HepG2 (cell line): ENCODE results near the gene DHX30.

Experiments used
- EZH2 ChIP-seq: conservative IDR thresholded peaks from 2 replicates; pipeline ENCODE4 v1.6.1; 2012; ENCODE audit warnings: mild to moderate bottlenecking, low read depth, low read length, moderate library complexity
- FOSL2 ChIP-seq: sonication (generic); formaldehyde crosslinking; IDR thresholded peaks from 2 replicates; pipeline ENCODE4 v1.4.0; 2020; ENCODE audit warnings: missing genetic modification reagents
- MTF1 ChIP-seq: sonication (generic); formaldehyde crosslinking; IDR thresholded peaks from 2 replicates; pipeline ENCODE4 v1.5.0; 2020; ENCODE audit warnings: missing genetic modification reagents
- POLR2AphosphoS5 ChIP-seq: IDR thresholded peaks from 2 replicates; pipeline ENCODE4 v1.6.1; 2012; ENCODE audit warnings: low read depth, low read length
- SIX4 ChIP-seq: sonication (generic); formaldehyde crosslinking; IDR thresholded peaks from 2 replicates; pipeline ENCODE4 v1.4.0; 2020; ENCODE audit warnings: missing genetic modification reagents
- SP1 ChIP-seq, 2 experiments: fragments of 450-650 bp in 1 of 2; sonication (generic) in 1 of 2; formaldehyde crosslinking in 1 of 2; IDR thresholded peaks; 2 replicates each; pipeline versions ENCODE4 v1.4.0 to v1.6.1; 2016 to 2020; ENCODE audit warnings: missing genetic modification reagents in 1 of 2
- TRIM24 ChIP-seq: sonication (generic); formaldehyde crosslinking; IDR thresholded peaks from 2 replicates; pipeline ENCODE4 v1.8.0; 2022; ENCODE audit warnings: mild to moderate bottlenecking, missing genetic modification reagents
- YY1 ChIP-seq: IDR thresholded peaks from 2 replicates; pipeline ENCODE4 v1.6.1; 2011; ENCODE audit warnings: low read length, low read depth, moderate library complexity, mild to moderate bottlenecking; ENCODE audit not compliant: insufficient read depth, insufficient replicate concordance
- ZBTB8A ChIP-seq: sonication (generic); formaldehyde crosslinking; IDR thresholded peaks from 2 replicates; pipeline ENCODE4 v1.4.0; 2020; ENCODE audit warnings: mild to moderate bottlenecking, low read depth, missing genetic modification reagents, borderline replicate concordance
- ZKSCAN1 ChIP-seq: fragments of 150-350 bp; IDR thresholded peaks from 2 replicates; pipeline ENCODE4 v1.6.1; 2014; ENCODE audit warnings: low read length
- TF ChIP-seq, protein P1 (sequence below), 2 experiments: IDR thresholded peaks; 2 replicates each; pipeline ENCODE4 v1.6.1; 2011 to 2012; ENCODE audit warnings: low read length in 2 of 2, borderline replicate concordance in 1 of 2, low read depth in 1 of 2, mild to moderate bottlenecking in 1 of 2, moderate library complexity in 1 of 2
- TF ChIP-seq, protein P2 (sequence below): sonication (generic); formaldehyde crosslinking; IDR thresholded peaks from 2 replicates; pipeline ENCODE4 v1.5.0; 2020; ENCODE audit warnings: mild to moderate bottlenecking, low read depth, missing genetic modification reagents, borderline replicate concordance
- TF ChIP-seq, protein P3 (sequence below): sonication (generic); formaldehyde crosslinking; IDR thresholded peaks from 2 replicates; pipeline ENCODE4 v1.5.0; 2020; ENCODE audit warnings: mild to moderate bottlenecking, missing genetic modification reagents, moderate library complexity

DNA sequence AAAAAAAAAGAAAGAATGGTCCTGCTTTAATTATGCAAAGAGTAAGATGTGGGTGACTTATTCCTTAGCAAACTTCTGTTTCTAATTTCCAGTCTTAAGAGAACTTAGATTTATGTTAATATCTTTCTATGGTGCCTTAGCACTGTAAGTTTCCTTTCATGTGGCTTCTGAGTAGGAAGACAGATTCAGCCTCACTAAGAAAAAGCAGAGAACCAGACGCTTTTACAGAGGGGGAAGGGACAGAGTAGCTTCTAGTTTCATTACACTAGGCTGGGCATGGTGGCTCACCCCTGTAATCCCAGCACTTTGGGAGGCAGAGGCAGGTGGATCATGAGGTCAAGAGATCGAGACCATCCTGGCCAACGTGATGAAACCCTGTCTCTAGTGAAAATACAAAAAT, 95.0 kb downstream of the DHX30 start:
- TF ChIP-seq POLR2AphosphoS5: no peak
- TF ChIP-seq ZBTB8A: no peak
- TF ChIP-seq SIX4 (CRISPR knock-in tag): no peak
- TF ChIP-seq TRIM24 (CRISPR knock-in tag): no peak
- TF ChIP-seq, protein P1, sequence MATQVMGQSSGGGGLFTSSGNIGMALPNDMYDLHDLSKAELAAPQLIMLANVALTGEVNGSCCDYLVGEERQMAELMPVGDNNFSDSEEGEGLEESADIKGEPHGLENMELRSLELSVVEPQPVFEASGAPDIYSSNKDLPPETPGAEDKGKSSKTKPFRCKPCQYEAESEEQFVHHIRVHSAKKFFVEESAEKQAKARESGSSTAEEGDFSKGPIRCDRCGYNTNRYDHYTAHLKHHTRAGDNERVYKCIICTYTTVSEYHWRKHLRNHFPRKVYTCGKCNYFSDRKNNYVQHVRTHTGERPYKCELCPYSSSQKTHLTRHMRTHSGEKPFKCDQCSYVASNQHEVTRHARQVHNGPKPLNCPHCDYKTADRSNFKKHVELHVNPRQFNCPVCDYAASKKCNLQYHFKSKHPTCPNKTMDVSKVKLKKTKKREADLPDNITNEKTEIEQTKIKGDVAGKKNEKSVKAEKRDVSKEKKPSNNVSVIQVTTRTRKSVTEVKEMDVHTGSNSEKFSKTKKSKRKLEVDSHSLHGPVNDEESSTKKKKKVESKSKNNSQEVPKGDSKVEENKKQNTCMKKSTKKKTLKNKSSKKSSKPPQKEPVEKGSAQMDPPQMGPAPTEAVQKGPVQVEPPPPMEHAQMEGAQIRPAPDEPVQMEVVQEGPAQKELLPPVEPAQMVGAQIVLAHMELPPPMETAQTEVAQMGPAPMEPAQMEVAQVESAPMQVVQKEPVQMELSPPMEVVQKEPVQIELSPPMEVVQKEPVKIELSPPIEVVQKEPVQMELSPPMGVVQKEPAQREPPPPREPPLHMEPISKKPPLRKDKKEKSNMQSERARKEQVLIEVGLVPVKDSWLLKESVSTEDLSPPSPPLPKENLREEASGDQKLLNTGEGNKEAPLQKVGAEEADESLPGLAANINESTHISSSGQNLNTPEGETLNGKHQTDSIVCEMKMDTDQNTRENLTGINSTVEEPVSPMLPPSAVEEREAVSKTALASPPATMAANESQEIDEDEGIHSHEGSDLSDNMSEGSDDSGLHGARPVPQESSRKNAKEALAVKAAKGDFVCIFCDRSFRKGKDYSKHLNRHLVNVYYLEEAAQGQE (IDR thresholded peaks at IDR 0.05; ENCODE audit: borderline replicate concordance in 1 of 2, low read depth in 1 of 2, low read length in 2 of 2): no peak
- no peak for TF ChIP-seq EZH2
- TF ChIP-seq, protein P2, sequence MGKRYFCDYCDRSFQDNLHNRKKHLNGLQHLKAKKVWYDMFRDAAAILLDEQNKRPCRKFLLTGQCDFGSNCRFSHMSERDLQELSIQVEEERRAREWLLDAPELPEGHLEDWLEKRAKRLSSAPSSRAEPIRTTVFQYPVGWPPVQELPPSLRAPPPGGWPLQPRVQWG (CRISPR knock-in tag): no peak
- TF ChIP-seq, protein P3, sequence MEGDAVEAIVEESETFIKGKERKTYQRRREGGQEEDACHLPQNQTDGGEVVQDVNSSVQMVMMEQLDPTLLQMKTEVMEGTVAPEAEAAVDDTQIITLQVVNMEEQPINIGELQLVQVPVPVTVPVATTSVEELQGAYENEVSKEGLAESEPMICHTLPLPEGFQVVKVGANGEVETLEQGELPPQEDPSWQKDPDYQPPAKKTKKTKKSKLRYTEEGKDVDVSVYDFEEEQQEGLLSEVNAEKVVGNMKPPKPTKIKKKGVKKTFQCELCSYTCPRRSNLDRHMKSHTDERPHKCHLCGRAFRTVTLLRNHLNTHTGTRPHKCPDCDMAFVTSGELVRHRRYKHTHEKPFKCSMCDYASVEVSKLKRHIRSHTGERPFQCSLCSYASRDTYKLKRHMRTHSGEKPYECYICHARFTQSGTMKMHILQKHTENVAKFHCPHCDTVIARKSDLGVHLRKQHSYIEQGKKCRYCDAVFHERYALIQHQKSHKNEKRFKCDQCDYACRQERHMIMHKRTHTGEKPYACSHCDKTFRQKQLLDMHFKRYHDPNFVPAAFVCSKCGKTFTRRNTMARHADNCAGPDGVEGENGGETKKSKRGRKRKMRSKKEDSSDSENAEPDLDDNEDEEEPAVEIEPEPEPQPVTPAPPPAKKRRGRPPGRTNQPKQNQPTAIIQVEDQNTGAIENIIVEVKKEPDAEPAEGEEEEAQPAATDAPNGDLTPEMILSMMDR (CRISPR knock-in tag): no peak
- no peak for TF ChIP-seq MTF1 (CRISPR knock-in tag)
- no peak for TF ChIP-seq ZKSCAN1
- TF ChIP-seq FOSL2 (CRISPR knock-in tag): no peak
- no peak for TF ChIP-seq SP1 (IDR thresholded peaks at IDR 0.05)
- no peak for TF ChIP-seq SP1 (CRISPR knock-in tag; IDR thresholded peaks at IDR 0.05)
- TF ChIP-seq YY1: no peak
